ENCODE data around the gene ZMYND8. TPM values are rescaled to one million over a fixed set of nuclear protein-coding genes. Genes with fewer than 3 reads are reported as not detected.

ZMYND8 gene
- total and polyA plus RNA-seq, 2 donors (not counting 3 experiments of a cell fraction or from before 2014, with no cell fraction given), result 30.6 to 75.2 TPM

- FAIRE-seq (no peak), DNase-seq (ENCODE audit: low read depth, low spot score) (no peak)
- Histone ChIP-seq H3K36me3 (ENCODE audit: control insufficient read depth in 2 of 2, extremely low read depth in 1 of 2, insufficient read depth in 2 of 2, low read length in 2 of 2) (peaks cover 2 to 10% of the 10 kb centered on the region in 2 experiments), H4K20me1 (replicated peaks; ENCODE audit: control insufficient read depth, extremely low read depth, insufficient read depth, low read length) (no peaks in the 10 kb centered on the region), H3K9ac (replicated peaks; ENCODE audit: extremely low read depth, insufficient read depth, low read length) (peak overlapping the region; percentile 39), H3K4me2 (ENCODE audit: insufficient read depth, low read length) (no peak overlapping the region), H2AFZ (ENCODE audit: low read depth, low read length) (no peak overlapping the region), H3K4me3 (replicated peaks in 1 of 3; ENCODE audit: insufficient read depth in 1 of 3, low read depth in 1 of 3, low read length in 3 of 3) (no peak overlapping the region), H3K9me3 (replicated peaks; ENCODE audit: control insufficient read depth, insufficient read depth, low read length) (no peaks in the 10 kb centered on the region), H3K79me2 (ENCODE audit: control insufficient read depth, insufficient read depth, low read length) (peaks cover 62% of the 10 kb centered on the region), H3K27ac (ENCODE audit: insufficient read depth, low read depth, low read length) (peak overlapping the region; percentile 86), H3K4me1 (ENCODE audit: control insufficient read depth, extremely low read depth, insufficient read depth, low read length) (peaks cover 58% of the 10 kb centered on the region), H3K27me3 (ENCODE audit: control insufficient read depth in 2 of 2, insufficient read depth in 2 of 2, low read length in 2 of 2) (no peaks in the 10 kb centered on the region), H3K9me1 (replicated peaks; ENCODE audit: control insufficient read depth, extremely low read depth, insufficient read depth, low read length) (no peaks in the 10 kb centered on the region)
- intact Hi-C loops (cut with micrococcal nuclease) (loop anchor here (5.0 to 10.0 kb wide), 3 partner anchors 188 to 1610 kb away; partner anchors contain the start of genes ARFGEF2 and NCOA3), dilution Hi-C loops (cut with MboI; ENCODE audit: extremely low pct_ligation_motif_present, low sequenced_read_pairs) (no loop called here)
- POLR2A ChIA-PET, result interaction anchor here (4.7 kb wide), 1 partner anchor 43 kb away, joined by 60 read pairs; the partner anchor contains the start of gene ZMYND8
- TF ChIP-seq FOS (IDR thresholded peaks at IDR 0.05; ENCODE audit: borderline replicate concordance, insufficient read depth, low read length) (no peak), JUN (IDR thresholded peaks at IDR 0.05; ENCODE audit: borderline replicate concordance, insufficient read depth, insufficient read length, low read depth) (no peak), MAX (IDR thresholded peaks at IDR 0.05; ENCODE audit: insufficient read depth, insufficient read length) (no peak), CTCF (IDR thresholded peaks at IDR 0.05; ENCODE audit: extremely low read depth in 1 of 2, insufficient read depth in 1 of 2, low read depth in 1 of 2, low read length in 2 of 2) (no peak), EZH2 (IDR thresholded peaks at IDR 0.05; ENCODE audit: borderline replicate concordance, low read depth, low read length, severe bottlenecking) (no peak), MYC (IDR thresholded peaks at IDR 0.05; ENCODE audit: low read depth, low read length) (no peak), POLR2AphosphoS5 (IDR thresholded peaks at IDR 0.05; ENCODE audit: insufficient read depth, low read depth, low read length) (no peak), GATA2 (IDR thresholded peaks at IDR 0.05; ENCODE audit: insufficient read depth, insufficient read length, low read depth, low read length) (no peak), POLR2A (IDR thresholded peaks at IDR 0.05; ENCODE audit: low read depth, low read length) (no peak)
- CTCF ChIA-PET, result interaction anchor here (2.0 to 3.6 kb wide), 2 partner anchors 11 to 46 kb away, joined by 10 to 14 read pairs; no protein-coding TSS in a partner anchor
- BruUV-seq (replicated peaks), result no TSS peak
Observed at GRCh38 chr20:47314647-47315338, 41.7 kb downstream of the ZMYND8 start.

Data from endothelial cell of umbilical vein (primary cell).